HG03175 (cell line): ENCODE results near the gene EMILIN1.
A peak's percentile ranks its signal among the peaks of the same experiment; 100 is the strongest.
"Not testable (repeated sequence)": the region's sequence is repeated elsewhere in the genome, so short reads cannot be mapped to it uniquely, and the experiment has no call there.

Experiments
- ATAC-seq: cut with Tn5 transposase; IDR thresholded peaks from one replicate; pipeline ENCODE4 v1.9.1; 2021; ENCODE audit warnings: mild to moderate bottlenecking, moderate library complexity; ENCODE audit not compliant: unreplicated experiment

The EMILIN1 gene

GRCh38 chr2:27053776-27054175 lies 24.6 kb upstream of the EMILIN1 start:
- no peak for ATAC-seq

- no peak for ATAC-seq
These were observed 23.7 kb upstream of the EMILIN1 start for GRCh38 chr2:27054721-27055120.

DNA sequence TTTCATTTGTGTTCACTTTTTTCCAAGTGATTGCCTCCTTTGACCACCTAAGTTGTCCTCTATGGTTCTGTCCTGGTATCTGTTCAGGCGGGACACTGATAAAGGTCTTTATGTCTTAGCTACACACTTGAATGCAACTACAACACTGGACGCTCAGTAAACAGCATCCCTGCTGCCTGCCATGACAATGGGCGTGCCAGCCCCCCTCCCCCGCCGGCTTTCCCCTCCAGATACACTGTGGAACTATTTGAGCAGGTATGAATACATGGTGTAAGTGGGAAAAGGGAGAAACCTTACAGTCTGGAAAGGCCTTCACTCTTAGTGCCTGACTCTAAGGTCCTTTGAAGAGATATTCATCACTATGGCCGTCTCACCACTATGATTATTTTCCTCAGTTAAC lies 21.2 kb upstream of the EMILIN1 start:
- no peak for ATAC-seq

DNA sequence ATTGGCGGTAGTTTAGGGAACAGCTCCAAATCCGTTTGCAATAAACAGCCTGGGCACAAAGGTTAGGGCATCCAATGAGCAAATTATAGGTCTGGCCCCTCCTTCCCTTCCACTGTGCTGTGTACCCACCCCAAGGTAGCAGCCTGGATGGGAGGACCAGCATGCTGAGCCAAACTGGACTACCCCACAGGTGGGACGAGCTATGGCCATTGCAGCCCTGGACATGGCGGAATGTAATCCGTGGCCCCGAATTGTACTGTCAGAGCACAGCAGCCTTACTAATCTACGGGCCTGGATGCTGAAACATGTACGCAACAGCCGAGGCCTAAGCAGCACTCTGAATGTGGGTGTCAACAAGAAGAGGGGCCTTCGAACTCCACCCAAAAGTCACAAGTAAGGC lies 20.2 kb upstream of the EMILIN1 start:
- no peak for ATAC-seq

- ATAC-seq: no peak
These were observed 19.1 kb upstream of the EMILIN1 start for GRCh38 chr2:27059141-27059820.

GRCh38 chr2:27060323-27060722 lies 18.1 kb upstream of the EMILIN1 start:
- ATAC-seq: no peak

- no peak for ATAC-seq
These were observed 13.3 kb upstream of the EMILIN1 start for GRCh38 chr2:27065128-27065527.

DNA sequence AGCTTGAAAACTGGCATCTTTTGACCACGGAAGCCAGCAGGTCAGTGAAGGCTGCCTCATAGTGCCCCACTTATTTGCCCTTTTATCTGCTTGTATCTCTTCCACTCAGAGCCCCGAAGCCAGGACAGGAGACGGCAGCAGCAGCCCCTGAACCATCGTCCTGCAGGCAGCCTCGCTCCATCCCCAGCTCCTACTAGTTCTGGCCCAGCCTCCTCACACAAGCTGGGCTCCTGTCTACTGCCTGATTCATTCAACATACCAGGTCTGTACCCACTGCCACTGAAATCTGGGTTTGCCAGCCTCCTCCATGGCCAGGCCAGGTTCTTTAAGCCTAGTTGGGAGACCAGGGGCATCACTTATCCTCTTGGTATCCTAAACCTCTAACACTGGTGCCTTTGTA lies 11.0 kb upstream of the EMILIN1 start:
- ATAC-seq: no peak

DNA sequence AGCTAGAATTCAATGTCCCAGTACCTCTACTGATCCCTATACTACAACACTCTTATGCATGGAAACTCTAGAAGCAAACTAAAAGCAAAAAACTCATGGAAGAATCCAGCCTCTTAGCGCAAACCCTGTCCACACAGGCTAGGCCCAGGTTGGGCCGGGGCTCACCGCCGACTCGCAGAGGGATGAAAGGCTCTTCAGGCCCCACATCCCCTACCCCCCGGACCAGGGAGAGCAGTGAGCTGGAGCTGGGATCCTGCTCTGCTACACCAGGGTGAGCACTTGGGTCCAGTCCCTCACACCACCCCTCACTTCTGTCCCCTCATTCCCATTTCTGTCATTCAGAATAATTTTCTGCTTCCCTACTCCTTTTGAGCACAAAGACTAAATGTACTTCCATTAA lies 9.0 kb upstream of the EMILIN1 start:
- no peak for ATAC-seq

- ATAC-seq: no peak
These were observed 8.3 kb upstream of the EMILIN1 start for GRCh38 chr2:27069961-27070618.

- peak; percentile 10 for ATAC-seq
These were observed 7.7 kb upstream of the EMILIN1 start for GRCh38 chr2:27070653-27071276.

DNA sequence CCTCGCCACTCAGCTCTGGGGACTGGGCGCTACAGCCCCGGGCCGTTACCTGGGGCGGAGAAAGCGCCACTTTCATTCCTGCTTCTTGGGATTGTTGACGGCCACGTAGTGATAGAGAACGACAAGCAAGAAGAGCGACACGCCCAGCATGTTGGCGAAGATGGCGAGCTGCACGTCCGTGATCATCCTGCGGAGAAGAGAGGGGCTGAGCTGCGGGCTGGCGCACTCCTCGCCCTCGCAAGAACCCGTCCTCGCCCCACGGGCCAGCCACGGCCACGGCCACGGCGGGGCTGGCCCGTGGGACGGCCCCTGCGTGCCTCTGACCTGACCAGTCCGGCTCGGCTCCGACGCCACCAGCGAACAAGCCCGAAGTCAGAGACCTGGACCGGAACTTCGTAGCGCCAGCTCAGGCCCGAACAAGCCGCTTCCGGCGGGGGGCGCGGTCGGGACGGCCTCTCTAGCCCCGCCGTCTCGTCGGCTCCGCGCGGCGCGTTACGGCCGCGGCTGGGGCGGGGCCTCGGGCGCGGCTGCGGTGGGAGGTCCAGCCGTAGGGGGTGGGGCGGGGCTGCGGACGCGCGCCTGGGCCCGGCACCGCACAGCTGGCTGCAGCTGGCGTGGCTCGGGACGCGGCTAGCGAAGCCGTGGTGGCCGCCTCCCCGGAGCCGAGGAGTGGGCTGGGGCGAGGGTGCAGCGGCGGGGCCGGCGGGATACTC lies 7.0 kb upstream of the EMILIN1 start, which contains the start of gene OST4:
TSS of gene OST4 (minus strand) at position 378 of the 713 bp plus-strand sequence.
- peak; percentile 89 for ATAC-seq

GRCh38 chr2:27071990-27072830 lies 6.2 kb upstream of the EMILIN1 start:
- ATAC-seq: no peak

DNA sequence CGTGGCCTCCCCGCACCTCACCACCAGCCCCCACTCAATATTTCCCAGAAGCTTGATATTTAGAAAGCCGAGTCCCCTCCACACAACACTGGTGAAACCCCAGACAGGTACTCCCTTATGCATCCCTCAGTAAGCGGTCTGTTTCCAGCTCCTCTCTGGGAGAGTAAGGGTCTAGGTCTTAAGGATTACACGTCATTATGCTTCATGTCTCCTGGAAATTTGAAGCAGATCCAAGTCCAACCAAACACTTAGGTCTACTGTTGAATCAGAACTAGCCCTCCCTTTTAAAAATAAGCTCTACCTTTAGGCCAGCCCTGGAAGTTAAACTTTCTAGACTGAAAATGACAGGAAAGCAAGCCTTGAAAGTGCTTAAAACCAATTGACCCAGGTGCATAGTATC lies 5.5 kb upstream of the EMILIN1 start:
- no peak for ATAC-seq

DNA sequence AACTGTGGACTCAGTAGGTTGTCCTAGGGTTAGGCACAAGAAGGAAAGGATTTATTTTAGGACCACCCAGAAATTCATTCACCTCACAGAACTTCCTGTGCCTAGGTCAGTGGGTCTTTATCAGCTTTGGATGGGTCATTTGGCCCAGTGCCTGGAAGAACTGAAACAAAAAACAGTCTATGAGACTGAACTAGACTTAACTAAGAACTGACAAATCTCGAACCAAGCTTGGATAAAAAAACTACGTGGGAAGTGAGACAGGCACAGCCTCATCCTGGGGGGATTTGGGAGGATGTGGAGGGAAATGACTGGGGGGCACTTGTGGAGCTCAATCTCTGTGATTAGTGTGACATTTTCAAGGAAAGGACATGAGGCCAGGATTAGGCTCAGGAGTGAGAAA lies 4.6 kb upstream of the EMILIN1 start:
- no peak for ATAC-seq

GRCh38 chr2:27074738-27075565 lies 3.5 kb upstream of the EMILIN1 start:
- no peak for ATAC-seq

DNA sequence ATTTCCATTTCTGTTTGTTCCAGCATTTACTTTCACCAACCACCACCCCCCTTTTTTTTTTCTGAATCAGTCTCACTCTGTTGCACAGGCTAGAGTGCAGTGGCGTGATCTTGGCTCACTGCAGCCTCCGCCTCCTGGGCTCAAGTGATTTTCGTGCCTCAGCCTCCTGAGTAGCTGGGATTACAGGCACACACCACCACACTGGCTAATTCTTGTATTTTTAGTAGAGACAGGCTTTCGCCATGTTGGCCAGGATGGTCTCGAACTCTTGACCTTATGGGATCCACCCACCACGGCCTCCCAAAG lies 2.9 kb upstream of the EMILIN1 start:
- ATAC-seq: not testable (repeated sequence)

DNA sequence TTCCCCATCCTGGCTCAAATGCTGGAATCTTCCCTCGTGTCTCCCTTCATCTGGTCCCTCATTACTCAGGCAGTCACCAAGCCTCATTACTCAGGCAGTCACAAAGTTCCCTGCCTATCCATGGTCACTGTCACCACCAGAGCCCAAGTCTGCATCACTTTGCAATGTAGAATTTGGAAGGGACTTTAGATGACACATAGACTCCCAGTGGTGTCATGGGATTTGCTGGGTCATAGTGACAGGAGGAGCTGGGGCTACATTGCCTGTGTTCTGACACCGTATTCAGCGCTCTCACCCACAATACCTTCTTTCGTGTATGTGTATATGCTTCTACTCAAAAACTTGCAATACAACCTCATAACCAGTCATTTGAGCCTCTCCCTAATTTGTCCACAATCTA lies 2.1 kb upstream of the EMILIN1 start:
- ATAC-seq: no peak

DNA sequence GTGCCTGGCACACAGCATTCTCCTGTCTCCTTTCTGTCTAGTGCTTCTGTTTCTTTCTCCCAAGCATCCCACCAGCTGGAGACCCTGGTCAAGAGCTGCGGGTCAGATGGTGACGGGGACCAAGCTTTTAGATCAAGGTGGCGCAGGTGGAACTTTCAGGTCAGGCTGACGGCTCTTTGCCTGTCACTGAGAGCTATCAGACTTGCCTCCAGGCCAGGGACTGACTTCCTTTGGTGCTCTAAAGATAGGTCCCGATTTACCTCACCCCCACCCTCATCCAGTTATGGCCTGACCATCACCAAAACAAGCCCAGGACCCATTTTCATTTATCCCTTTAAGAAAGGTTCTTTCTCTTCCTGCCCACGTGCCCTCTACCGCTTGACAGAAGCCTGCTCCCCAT lies 1.2 kb upstream of the EMILIN1 start:
- no peak for ATAC-seq
